MG63 (cell line): ENCODE results near the gene NR2C2. TPM values are rescaled to one million over a fixed set of nuclear protein-coding genes. Genes with fewer than 3 reads are reported as not detected.
"Not testable (repeated sequence)": the region's sequence is repeated elsewhere in the genome, so short reads cannot be mapped to it uniquely, and the experiment has no call there.

ENCODE experiments used
- DNase-seq: peaks from one replicate; pipeline ENCODE4 v3.0.0-alpha.2; 2020
- H3K27me3 ChIP-seq: fragments of 250-450 bp; sonication (Bioruptor Pico); 2 replicates; pipeline ENCODE4 v1.5.1; 2020; ENCODE audit warnings: mild to moderate bottlenecking, moderate library complexity
- H3K36me3 ChIP-seq: fragments of 250-450 bp; sonication (Bioruptor Pico); 2 replicates; pipeline ENCODE4 v1.5.1; 2020; ENCODE audit warnings: mild to moderate bottlenecking, moderate library complexity
- H3K4me3 ChIP-seq: fragments of 250-450 bp; sonication (Bioruptor Pico); 2 replicates; pipeline ENCODE4 v1.5.1; 2020; ENCODE audit warnings: mild to moderate bottlenecking, moderate library complexity
- H3K9me3 ChIP-seq: fragments of 250-450 bp; sonication (Bioruptor Pico); 2 replicates; pipeline ENCODE4 v1.5.1; 2020; ENCODE audit warnings: mild to moderate bottlenecking, moderate library complexity
- total RNA-seq: library from RNA; depleted of rRNA; stranded (reverse); fragments of >200 nt; shearing (Covaris generic); gene quantifications from 2 replicates; pipeline ENCODE4 v1.2.3, GENCODE V29; 2014; ENCODE audit warnings: low replicate concordance; rRNA removed

The NR2C2 gene
- 6.0 and 7.1 TPM in 2 replicates for total RNA-seq

- peak within 1 kb of the TSS; percentile 81 for H3K4me3 ChIP-seq
- H3K27me3 ChIP-seq: no peaks in the 10 kb centered on the region
- H3K36me3 ChIP-seq: peaks cover 18% of the 10 kb centered on the region
- no peaks in the 10 kb centered on the region for H3K9me3 ChIP-seq
- peak; percentile 79 for DNase-seq
These were observed at the start of gene NR2C2 for GRCh38 chr3:14947100-14947885. NR2C2 (plus strand) TSS chr3:14947583; CDS start chr3:15003915, 56,332 bp downstream.

GRCh38 chr3:14898929-14899328, 48.5 kb upstream of the NR2C2 start:
- no peak for DNase-seq
- Histone ChIP-seq H3K4me3 (no peak overlapping the region), H3K27me3 (no peaks in the 10 kb centered on the region), H3K9me3 (no peaks in the 10 kb centered on the region), H3K36me3 (no peaks in the 10 kb centered on the region)

GRCh38 chr3:14899993-14900618, 47.3 kb upstream of the NR2C2 start:
- H3K27me3 ChIP-seq: no peaks in the 10 kb centered on the region
- DNase-seq: no peak
- no peaks in the 10 kb centered on the region for H3K9me3 ChIP-seq

GRCh38 chr3:14900881-14901873, 46.2 kb upstream of the NR2C2 start:
- no peaks in the 10 kb centered on the region for H3K9me3 ChIP-seq
- no peaks in the 10 kb centered on the region for H3K27me3 ChIP-seq
- no peak overlapping the region for H3K4me3 ChIP-seq
- no peak for DNase-seq
- H3K36me3 ChIP-seq: no peaks in the 10 kb centered on the region

More at GRCh38 chr3:14899993-14900618, 47.3 kb upstream of the NR2C2 start:
- H3K36me3 ChIP-seq: no peaks in the 10 kb centered on the region
- no peak overlapping the region for H3K4me3 ChIP-seq

GRCh38 chr3:14902719-14903118, 44.7 kb upstream of the NR2C2 start:
- Histone ChIP-seq H3K27me3 (no peaks in the 10 kb centered on the region), H3K4me3 (no peak overlapping the region), H3K36me3 (no peaks in the 10 kb centered on the region), H3K9me3 (no peaks in the 10 kb centered on the region)
- peak; percentile 5 for DNase-seq

GRCh38 chr3:14903501-14903900, 43.9 kb upstream of the NR2C2 start:
- H3K9me3 ChIP-seq, H3K36me3 ChIP-seq, H3K4me3 ChIP-seq, DNase-seq, H3K27me3 ChIP-seq: not testable (repeated sequence)

- Histone ChIP-seq H3K27me3 (no peaks in the 10 kb centered on the region), H3K9me3 (no peaks in the 10 kb centered on the region), H3K4me3 (no peak overlapping the region), H3K36me3 (no peaks in the 10 kb centered on the region)
- no peak for DNase-seq
These were observed 42.2 kb upstream of the NR2C2 start for GRCh38 chr3:14905055-14905657.

GRCh38 chr3:14906355-14906971, 40.9 kb upstream of the NR2C2 start:
- no peaks in the 10 kb centered on the region for H3K36me3 ChIP-seq
- no peak for DNase-seq
- H3K4me3 ChIP-seq: no peak overlapping the region
- H3K9me3 ChIP-seq: no peaks in the 10 kb centered on the region
- no peaks in the 10 kb centered on the region for H3K27me3 ChIP-seq

GRCh38 chr3:14907043-14907966, 40.1 kb upstream of the NR2C2 start:
- H3K36me3 ChIP-seq: no peaks in the 10 kb centered on the region
- H3K9me3 ChIP-seq: no peaks in the 10 kb centered on the region
- no peaks in the 10 kb centered on the region for H3K27me3 ChIP-seq
- H3K4me3 ChIP-seq: no peak overlapping the region
- DNase-seq: no peak

- Histone ChIP-seq H3K27me3 (no peaks in the 10 kb centered on the region), H3K4me3 (no peak overlapping the region), H3K36me3 (no peaks in the 10 kb centered on the region), H3K9me3 (no peaks in the 10 kb centered on the region)
- DNase-seq: no peak
These were observed 38.1 kb upstream of the NR2C2 start for GRCh38 chr3:14909250-14909649.

- Histone ChIP-seq H3K9me3 (no peaks in the 10 kb centered on the region), H3K36me3 (no peaks in the 10 kb centered on the region), H3K4me3 (no peak overlapping the region), H3K27me3 (no peaks in the 10 kb centered on the region)
- DNase-seq: no peak
These were observed 35.7 kb upstream of the NR2C2 start for GRCh38 chr3:14911651-14912050.

- H3K9me3 ChIP-seq: no peaks in the 10 kb centered on the region
- no peaks in the 10 kb centered on the region for H3K27me3 ChIP-seq
- no peak for DNase-seq
- H3K36me3 ChIP-seq: no peaks in the 10 kb centered on the region
- H3K4me3 ChIP-seq: no peak overlapping the region
These were observed 34.1 kb upstream of the NR2C2 start for GRCh38 chr3:14913071-14913925.

GRCh38 chr3:14913926-14914778, 33.2 kb upstream of the NR2C2 start:
- no peaks in the 10 kb centered on the region for H3K27me3 ChIP-seq
- H3K36me3 ChIP-seq: no peaks in the 10 kb centered on the region
- no peak overlapping the region for H3K4me3 ChIP-seq
- H3K9me3 ChIP-seq: no peaks in the 10 kb centered on the region
- DNase-seq: no peak

- Histone ChIP-seq H3K9me3 (no peaks in the 10 kb centered on the region), H3K4me3 (no peak overlapping the region), H3K36me3 (no peaks in the 10 kb centered on the region), H3K27me3 (no peaks in the 10 kb centered on the region)
- no peak for DNase-seq
These were observed 32.6 kb upstream of the NR2C2 start for GRCh38 chr3:14914779-14915117.
